HL-60 (cell line): ENCODE measurements around the gene MVD.

ENCODE experiments used
- DNase-seq, 2 experiments: peaks; one replicate each; pipeline ENCODE4 v3.0.0-alpha.2; 2010 to 2020; ENCODE audit warnings: low read depth in 1 of 2, low spot score in 1 of 2
- H3K27ac ChIP-seq: fragments of 250-450 bp; sonication (Bioruptor Pico); replicated peaks from 2 replicates; pipeline ENCODE4 v1.5.1; 2020; ENCODE audit warnings: mild to moderate bottlenecking, moderate library complexity
- H3K27me3 ChIP-seq: fragments of 250-450 bp; sonication (Bioruptor Pico); 2 replicates; pipeline ENCODE4 v1.5.1; 2021; ENCODE audit warnings: mild to moderate bottlenecking, moderate library complexity; ENCODE audit not compliant: insufficient read depth, poor library complexity, severe bottlenecking
- H3K4me3 ChIP-seq: replicated peaks from 2 replicates; pipeline ENCODE4 v1.5.1; 2011; ENCODE audit warnings: mild to moderate bottlenecking, control low read depth, low read length; ENCODE audit not compliant: insufficient read depth
- CTCF ChIP-seq: IDR thresholded peaks from one replicate; pipeline ENCODE4 v1.5.1; 2011; ENCODE audit warnings: low read length, control low read depth, inconsistent platforms; ENCODE audit not compliant: insufficient read depth
- GABPA ChIP-seq: IDR thresholded peaks from 2 replicates; pipeline ENCODE4 v1.6.1; 2012; ENCODE audit warnings: low read depth
- POLR2AphosphoS5 ChIP-seq: IDR thresholded peaks from 2 replicates; pipeline ENCODE4 v1.6.1; 2012; ENCODE audit warnings: low read depth
- REST ChIP-seq: IDR thresholded peaks from 2 replicates; pipeline ENCODE4 v1.6.1; 2012; ENCODE audit warnings: low read depth; ENCODE audit not compliant: insufficient replicate concordance
- SPI1 ChIP-seq: IDR thresholded peaks from 2 replicates; pipeline ENCODE4 v1.6.1; 2012; ENCODE audit warnings: low read depth, mild to moderate bottlenecking, borderline replicate concordance

Gene MVD

GRCh38 chr16:88640498-88641247, 22.2 kb downstream of the MVD start:
- Histone ChIP-seq H3K27ac (no peak overlapping the region), H3K27me3 (peaks cover 3% of the 10 kb centered on the region), H3K4me3 (no peak overlapping the region)
- TF ChIP-seq SPI1: no peak
- TF ChIP-seq CTCF: no peak
- TF ChIP-seq POLR2AphosphoS5: no peak
- TF ChIP-seq GABPA: no peak
- no peak for TF ChIP-seq REST
- no peak for DNase-seq

- Histone ChIP-seq H3K27ac (no peak overlapping the region), H3K4me3 (no peak overlapping the region), H3K27me3 (peaks cover 3% of the 10 kb centered on the region)
- no peak for DNase-seq
- TF ChIP-seq SPI1 (no peak), REST (no peak), POLR2AphosphoS5 (no peak), CTCF (no peak), GABPA (no peak)
Observed at GRCh38 chr16:88640039-88640495, 22.8 kb downstream of the MVD start.

GRCh38 chr16:88639231-88640038, 23.5 kb downstream of the MVD start:
- Histone ChIP-seq H3K27ac (no peak overlapping the region), H3K27me3 (peaks cover 3% of the 10 kb centered on the region), H3K4me3 (no peak overlapping the region)
- no peak for DNase-seq
- TF ChIP-seq REST (no peak), GABPA (no peak), CTCF (no peak), POLR2AphosphoS5 (no peak), SPI1 (no peak)
